Activated gamma-delta T cell treated with anti-CD3 and anti-CD28 coated beads, Interleukin-2, amount 50 U/mL, for 16 hours (primary cell): ENCODE results near the gene KATNA1.
"Not testable (repeated sequence)": the region's sequence is repeated elsewhere in the genome, so short reads cannot be mapped to it uniquely, and the experiment has no call there.

Source experiments
- DNase-seq: peaks from one replicate; pipeline ENCODE4 v3.0.0-alpha.2; 2020; ENCODE audit warnings: low read depth

Gene KATNA1

DNA sequence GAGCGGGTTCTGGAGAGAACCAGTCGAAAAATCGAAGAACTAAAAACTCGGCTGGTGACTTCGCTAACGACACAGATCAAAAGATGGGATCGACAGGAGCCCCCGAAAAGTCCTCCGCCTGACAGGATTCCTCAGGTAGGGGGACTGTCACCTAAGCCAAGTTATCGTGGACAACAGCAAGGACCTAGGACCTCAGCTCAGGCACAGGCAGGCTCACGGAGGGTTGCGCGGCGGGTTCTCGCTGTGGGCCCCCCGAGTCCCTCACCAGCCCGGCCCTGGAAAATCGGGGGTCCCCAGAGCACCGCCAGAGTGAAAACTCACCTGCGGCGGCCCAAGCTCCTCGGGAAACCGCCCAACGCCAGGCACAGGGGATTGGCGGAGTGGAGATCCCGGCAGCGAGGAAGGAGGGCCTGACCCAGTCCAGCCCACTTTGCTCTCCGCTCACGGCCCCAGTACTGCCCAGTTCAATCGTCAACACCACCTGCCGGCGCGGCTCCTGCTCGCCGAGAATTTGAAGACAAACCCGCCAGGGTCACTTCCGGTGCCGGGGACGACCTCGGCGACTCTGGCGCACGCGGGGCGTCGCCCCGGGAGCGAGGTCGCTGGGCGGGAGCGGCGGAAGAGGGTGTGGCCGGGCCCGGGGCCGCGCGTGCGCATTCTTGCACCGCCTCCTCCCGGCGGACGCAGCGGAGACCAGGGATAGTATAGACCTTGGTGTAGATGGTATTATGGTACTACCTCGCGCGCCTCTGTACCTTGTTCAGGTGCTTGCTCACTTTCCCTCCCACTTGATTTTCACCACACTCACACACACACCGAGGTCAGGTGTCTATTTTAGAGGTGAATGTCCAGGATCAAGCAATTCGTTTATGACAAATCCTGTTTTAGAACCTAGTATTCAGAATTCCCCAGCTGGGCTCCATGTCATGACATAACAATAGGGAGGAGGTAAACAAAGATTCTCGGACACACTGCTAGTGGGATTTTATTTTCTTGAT lies at the start of gene KATNA1:
Gene KATNA1 (minus strand): TSS at position 567 of the 998 bp plus-strand sequence. CDS start 10,167 bp downstream, outside the sequence.
- DNase-seq = peak; percentile 76

DNA sequence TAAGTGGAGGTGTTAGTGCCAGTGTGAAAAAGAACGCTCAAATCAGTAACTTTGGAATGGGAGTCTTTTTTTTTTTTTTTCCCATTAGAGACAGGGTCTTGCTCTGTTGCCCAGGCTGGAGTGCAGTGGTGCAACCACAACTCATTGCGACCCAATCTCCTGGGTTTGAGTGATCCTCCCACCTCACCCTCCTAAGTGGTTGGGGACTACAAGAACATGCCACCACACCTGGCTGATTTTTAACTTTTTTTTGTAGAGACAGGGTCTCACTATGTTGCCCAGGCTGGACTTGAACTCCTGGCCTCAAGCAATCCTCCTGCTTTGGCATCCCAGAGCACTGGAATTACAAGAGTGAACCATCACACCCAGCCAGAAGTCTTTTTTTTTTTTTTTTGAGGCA lies 49.7 kb upstream of the KATNA1 start:
- DNase-seq = no peak

DNA sequence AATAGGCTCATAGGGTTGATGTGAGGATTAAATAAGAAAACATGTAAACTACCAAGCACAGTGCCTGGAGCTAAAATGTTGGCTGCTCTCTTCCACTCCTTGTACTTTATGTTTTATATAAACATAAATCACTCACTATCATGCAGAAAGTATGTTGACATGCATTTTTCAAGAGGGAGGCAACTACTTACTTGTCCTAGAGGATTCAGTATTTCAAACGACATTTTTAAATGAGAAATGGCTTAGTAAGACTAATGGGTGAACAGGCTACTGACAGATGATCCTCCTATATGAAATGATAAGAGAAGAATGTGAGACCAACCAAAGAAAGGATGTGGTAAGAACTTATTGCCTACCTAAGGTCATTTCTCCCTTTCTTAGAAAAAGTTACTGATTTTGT lies 48.4 kb upstream of the KATNA1 start:
- DNase-seq = no peak

DNA sequence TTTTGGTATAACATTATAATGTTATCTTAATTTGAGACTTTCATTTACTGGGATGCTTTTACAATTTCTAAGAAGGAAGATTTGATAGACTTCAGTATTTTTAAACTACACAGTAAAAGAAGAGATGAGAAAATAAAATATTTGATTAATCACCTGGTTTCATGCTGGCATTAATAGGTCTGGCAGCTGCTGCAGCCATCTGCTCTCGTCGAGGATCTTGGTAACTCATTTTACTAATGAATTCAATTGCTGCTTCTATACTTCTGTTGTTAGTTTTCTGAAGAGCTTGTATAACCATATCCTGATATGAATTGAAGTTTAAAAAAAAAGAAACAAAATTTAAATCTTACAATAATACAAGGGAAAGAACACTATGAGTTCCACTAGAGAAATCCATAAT lies 46.4 kb upstream of the KATNA1 start:
- no peak for DNase-seq

DNA sequence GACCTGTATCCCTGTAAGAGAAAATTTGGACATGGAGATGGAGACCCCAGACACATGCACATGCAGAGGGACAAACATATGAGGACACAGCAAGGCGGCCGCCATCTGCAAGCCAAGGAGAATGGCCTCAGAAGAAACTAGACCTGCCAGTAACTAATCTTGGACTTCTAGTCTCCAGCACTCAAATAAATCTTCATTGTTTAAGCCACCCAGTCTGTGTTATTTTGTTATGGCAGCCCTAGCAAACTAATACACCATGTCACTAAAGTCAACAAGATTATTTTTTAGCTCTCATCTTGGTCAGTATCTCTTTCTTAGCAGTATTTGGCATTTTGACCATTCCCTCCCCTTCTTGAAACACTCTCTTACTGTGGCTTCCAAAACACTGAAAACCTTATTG lies 42.7 kb upstream of the KATNA1 start:
- DNase-seq = no peak

DNA sequence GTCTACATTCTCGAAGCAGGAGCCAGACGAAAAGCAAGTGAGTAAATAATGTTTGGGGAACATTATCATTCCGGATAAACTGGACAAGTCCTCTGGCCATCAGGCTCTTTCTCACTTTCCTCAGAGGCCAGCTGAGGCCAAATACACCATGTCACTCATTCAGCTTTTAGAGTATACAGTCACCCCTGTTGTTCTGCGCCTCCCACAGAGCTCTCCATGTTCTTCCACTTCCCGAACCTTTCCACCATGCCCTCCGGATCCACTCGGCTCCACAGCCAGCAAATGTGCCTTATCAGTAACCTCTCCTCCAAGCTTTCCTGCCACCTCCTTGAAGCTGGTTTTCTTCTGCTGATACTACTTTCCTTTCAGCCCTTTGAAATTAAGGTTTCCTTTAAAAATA lies 37.7 kb upstream of the KATNA1 start:
- no peak for DNase-seq

DNA sequence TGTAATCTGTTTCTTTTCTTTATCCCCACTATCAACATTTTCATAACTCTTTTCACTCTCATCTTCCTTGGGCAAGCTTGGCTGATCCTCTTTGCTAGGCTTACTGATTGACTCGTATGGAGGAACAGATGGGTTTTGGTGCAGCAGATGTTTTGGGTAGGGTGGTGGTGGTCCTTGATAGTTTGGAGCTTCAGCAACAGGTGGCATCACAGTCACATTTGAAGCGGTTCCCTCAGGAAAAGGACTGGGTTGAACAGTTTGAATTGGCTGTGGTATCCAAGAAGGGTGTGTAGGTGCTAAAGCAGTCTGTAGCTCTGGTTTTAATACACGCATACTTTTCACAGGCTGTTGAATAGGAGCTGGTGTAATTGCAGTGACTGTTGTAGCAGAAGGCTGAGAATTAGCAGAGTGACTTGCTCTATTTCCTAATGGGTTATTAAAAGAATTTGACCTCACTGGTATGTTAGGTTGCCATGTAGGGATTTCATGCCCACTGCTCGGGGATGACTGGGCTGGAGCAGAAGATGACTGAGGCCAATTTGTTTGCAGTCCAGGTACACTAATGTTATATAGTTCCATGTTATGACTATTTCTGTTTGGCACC lies 34.8 kb upstream of the KATNA1 start:
- no peak for DNase-seq

DNA sequence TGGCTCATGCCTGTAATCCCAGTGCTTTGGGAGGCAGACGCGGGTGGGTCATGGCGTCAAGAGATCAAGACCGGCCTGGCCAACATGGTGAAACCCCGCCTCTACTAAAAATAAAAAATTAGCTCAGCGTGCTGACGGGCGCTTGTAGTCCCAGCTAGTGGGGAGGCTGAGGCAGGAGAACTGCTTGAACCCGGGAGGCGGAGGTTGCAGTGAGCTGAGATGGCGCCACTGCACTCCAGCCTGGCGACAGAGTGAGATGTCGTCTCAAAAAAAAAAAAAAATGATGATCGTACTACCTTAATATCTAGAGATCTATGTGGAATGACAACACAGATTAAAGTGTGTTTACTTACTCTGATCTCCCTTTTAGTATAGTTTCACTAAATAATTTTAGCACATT lies 33.3 kb upstream of the KATNA1 start:
- DNase-seq = not testable (repeated sequence)

DNA sequence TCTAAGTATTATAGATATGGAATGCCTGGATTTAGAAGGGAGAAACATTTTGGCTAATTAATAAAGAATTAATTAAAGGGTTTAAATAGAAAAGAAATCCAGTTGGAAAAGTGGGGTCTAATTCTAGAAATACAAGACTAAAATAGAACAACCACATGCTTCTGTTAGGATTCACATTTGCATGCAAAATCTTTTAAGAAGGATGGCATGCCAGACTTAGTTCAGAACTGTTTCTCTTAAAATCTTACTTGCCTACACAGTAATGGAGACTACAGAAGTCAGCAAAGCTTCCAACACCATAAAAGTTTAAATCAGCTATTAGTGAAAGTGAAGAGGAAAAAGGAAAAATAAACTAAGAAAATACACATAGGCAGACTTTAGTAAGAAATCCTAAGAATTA lies 32.7 kb upstream of the KATNA1 start:
- no peak for DNase-seq

DNA sequence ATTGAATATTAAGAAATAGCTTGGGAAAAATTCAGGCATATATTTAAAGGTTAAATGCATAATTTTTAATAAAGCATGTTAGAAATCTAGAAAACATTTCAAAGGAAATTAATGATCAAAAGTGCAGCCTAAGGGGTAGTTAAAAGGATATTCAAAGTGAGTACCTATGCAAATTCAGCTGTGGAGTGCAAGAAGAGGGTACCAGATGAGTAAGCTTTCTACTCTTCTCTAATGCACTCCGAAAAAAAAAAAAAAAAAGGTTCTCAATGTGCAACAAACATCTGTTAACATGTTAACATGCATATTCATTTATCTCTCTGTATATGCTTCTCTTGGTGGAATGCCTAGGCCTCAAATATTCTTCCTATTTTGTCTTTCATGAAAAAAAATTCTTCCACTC lies 32.0 kb upstream of the KATNA1 start:
- DNase-seq = no peak

DNA sequence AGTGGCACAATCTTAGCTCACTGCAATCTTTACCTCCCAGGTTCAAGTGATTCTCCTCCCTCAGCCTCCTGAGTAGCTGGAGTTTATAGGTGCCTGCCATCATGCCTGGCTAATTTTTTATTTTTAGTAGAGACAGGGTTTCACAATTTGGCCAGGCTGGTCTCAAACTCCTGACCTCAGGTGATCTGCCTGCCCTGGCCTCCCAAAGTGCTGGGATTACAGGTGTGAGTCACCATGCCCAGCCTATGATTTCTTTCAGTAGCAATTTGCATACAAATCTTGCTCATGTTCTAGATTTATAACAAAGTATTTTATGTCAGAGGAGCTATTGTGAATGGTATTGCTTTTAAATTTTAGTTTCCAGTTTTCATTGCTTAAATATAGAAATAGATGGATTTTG lies 23.8 kb upstream of the KATNA1 start:
- DNase-seq = not testable (repeated sequence)

DNA sequence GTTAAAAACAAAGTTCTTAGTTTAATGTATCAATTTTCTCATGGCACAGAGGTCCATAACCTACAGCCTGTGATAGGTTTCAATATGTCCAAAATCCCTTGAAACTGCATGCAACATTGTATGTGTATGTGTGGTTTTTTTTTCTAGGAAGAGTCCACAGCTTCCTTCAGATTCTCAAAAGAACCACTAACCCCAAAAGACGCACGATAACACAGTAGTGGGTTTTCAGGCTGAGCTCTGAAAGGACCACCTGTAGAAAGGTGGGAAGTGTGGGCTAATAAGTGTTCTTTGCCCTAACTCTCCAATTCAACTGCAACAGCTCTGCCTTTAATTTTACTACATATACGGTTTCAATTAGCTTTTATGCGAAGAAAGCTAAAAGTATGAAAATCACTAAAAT lies 11.5 kb upstream of the KATNA1 start:
- DNase-seq = no peak

DNA sequence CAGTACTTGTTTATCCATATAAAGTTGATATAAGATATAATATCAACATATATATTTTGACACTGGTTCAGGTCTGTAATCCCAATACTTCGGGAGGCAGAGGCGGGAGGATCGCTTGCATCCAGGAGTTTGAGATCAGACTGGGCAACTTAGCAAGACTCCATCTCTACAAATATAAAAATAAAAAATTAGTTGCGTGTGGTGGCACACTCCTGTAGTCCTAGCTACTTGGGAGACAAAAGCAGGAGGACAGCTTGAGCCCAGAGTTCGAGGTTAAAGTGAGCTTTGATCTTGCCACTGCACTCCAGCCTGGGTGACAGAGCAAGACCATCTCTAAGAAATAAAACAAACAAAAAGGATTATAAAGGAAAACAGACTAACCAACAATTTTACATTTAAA lies 8.9 kb upstream of the KATNA1 start:
- no peak for DNase-seq

DNA sequence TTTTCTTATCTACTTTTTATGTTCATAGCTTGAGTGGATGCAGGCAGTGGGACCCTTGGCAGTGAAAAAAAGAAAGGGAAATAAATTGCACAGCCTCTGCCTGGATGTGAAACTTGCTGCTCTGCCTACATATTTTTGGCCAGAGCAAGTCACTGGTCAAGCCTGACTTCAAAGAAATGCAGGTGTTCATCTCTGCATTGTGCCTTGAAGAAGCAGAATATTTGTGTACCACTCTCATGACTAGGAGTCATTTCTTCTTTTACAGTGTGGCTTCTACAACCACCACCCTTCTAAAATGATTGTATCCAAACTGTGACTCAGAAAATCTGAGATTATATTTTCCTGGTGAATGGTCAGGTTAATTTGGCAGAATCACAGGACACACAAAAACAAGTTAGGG lies 2.5 kb upstream of the KATNA1 start:
- no peak for DNase-seq

DNA sequence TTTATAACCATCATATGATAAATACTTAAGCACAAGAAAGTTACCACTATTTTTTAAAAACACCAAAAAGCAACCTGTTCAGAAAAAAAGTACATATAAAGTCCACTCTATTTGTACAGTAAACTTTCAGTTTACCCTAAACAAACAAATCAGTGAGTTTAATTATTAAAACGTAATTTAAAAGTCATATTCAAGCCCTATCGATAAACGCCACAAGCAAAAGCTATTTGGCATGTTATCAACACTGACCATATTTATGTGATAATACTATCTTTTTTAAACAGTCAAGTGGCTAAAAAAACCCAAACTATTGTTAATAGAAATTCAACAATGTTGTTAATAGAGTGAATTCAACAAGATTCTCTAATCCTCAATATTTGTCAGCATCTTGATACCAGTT lies 1.9 kb downstream of the KATNA1 start:
- no peak for DNase-seq

DNA sequence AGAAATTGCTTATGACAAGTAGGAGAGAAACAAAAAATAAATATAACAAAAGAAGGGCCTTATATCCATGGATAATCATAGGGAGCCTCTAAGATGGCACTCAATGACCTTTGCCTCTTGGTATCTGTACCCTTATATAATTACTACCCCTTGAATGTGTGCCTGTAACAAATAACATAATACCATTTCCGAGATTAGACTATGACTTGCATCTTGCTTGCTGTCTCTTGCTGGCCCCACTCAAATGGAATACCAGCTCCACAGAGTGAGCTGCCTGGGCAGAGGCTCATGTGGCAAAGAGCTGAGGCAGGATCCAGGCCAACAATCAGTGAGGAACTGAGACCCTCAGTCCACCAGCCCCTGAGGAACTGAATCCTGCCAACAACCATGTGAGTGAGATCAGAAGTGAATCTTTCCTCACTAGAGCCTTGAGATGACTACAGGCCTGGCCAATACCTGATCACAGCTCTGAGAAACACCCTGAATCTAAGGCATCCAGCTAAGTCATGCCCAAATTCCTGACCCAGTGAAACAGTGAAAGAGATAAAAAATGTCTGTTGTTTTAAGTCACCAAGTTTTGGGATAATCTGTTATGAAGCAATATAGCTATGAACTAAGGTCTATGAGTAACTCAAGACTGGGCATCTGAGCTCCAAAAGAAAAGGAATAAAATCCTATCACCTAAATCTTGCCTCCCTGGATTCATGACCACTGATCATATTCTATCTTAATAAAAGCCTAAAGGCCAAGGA lies 5.5 kb downstream of the KATNA1 start:
- no peak for DNase-seq

DNA sequence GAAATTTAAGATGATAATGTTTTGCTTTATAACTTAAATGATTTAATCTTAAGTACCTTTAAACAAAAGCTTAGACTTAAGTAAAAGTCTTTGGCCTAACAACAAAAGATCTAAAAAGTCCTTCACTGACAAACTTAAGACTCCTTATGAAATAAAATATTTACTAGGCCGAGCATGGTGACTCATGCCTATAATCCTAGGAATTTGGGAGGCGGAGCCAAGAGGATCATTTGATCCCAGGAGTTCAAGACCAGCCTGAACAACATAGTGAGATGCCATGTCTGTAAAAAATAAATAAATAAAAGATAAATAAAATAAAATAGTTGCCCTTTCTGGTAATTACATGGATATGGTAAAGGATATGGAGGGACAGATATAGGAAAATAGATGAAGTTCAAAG lies 12.4 kb downstream of the KATNA1 start:
- no peak for DNase-seq

DNA sequence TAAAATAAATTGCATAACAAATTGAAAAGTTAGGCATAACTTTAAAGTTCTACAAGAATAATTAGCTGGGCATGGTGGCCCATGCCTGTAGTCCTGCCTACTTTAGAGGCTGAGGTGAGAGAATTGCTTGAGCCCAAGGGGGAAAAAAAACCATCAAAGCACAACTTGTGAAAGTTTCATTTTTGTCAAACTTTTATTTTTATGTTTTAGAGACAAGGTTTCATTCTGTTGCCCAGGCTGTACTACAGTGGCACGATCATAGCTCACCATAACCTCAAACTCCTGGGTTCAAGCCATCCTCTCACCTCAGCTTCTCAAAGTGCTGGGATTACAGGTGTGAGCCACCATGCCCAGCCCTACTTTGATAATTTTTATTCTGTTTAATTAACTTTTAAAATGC lies 14.2 kb downstream of the KATNA1 start:
- no peak for DNase-seq

DNA sequence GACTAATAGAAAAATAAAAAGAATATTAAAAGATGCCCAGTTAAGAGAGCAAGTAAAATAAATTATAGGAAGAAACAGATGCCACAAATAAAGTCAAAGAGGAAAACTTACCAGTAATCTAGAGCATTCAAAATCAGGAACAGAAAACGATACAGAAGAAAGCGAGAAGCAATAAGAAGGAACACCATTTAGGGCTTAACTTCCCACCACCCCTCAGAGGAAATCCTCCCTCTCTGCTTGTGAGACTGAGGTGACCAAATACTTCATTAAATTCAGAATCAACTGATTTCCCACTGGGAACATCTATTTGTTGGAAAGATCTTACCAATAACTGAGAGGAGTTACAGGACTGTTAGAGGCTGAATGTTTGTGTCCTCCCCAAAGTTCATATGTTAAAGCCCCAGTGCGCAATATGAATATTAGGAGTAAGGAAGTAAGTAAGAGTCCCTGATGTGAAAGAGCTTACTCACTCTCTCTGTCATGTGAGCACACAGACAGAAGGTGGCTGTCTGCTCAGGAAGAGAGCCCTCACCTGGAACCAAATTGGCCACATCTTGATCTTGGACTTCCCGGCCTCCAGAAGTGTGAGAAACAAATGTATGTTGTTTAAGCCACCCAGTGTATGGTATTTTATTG lies 19.5 kb downstream of the KATNA1 start:
- no peak for DNase-seq

DNA sequence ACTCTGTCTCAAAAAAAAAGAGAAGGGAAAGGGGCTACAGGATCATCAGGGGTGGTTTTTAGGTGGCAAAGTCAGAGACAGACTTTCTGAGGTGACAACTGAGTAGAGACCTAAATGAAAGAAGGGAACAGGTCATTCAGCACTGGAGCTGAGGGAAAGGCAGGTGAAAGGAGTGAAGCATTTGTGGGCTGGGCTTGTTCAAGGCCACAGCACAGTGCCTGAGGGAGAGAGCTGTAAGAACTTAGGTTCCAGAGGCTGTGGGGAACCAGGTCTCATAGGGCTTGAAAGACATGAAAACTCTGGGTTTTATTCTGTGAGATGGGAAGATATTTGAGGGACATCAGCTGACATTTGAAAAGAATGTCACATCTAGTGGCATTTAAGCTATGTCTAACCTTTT lies 20.8 kb downstream of the KATNA1 start:
- DNase-seq = no peak

DNA sequence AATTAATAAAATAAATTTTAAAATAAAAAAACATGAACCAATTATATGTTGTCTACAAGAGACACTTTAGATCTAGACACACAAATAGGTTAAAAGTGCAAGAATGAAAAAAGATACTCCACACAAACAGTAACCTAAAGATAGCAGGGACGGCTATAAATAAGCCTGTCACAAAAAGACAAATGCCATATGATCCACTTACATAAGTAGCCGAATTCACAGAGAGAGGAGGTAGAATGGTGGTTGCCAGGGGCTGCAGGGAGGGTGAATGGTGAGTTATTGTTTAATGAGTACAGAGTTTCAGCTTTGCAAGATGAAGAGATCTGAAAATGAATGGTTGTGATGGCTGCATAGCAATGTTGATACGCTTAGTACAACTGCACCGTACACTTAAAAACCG lies 32.7 kb downstream of the KATNA1 start:
- no peak for DNase-seq

DNA sequence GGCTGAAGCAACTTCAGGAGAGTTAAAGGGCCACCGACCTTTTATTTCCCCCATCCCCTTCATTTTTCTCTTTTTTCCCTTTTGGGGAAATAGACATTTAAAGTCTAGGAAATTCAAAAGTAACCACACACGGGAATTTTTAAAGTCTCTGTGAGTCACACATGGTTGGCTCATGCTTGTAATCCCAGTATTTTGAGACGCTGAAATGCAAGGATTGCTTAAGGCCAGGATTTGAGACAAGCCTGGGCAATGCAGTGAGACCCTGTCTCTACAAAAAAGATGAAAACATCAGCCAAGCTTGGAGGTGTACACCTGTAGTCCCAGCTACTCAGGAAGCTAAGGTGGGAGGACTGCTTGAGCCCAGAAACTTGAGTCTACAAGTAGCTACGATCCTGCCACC lies 34.2 kb downstream of the KATNA1 start:
- no peak for DNase-seq
